Activated T-cell treated with anti-CD3 and anti-CD28 coated beads, Interleukin-2, amount 50 U/mL, for 24 hours (primary cell): ENCODE data around the gene TFCP2.
A peak's percentile ranks its signal among the peaks of the same experiment; 100 is the strongest.

Source experiments
- DNase-seq: peaks from one replicate; pipeline ENCODE4 v3.0.0-alpha.2; 2020
- H3K27ac Mint-ChIP-seq: 2 replicates; pipeline ENCODE4 v1.8.0; 2020; ENCODE audit warnings: mild to moderate bottlenecking, mixed read lengths
- H3K27me3 Mint-ChIP-seq: 2 replicates; pipeline ENCODE4 v1.8.0; 2020; ENCODE audit warnings: mixed read lengths
- H3K36me3 Mint-ChIP-seq: 2 replicates; pipeline ENCODE4 v1.8.0; 2020; ENCODE audit warnings: low read depth, mixed read lengths
- H3K4me1 Mint-ChIP-seq: 2 replicates; pipeline ENCODE4 v1.8.0; 2020; ENCODE audit warnings: low read depth, mixed read lengths
- H3K4me3 Mint-ChIP-seq: 2 replicates; pipeline ENCODE4 v1.8.0; 2020; ENCODE audit warnings: mild to moderate bottlenecking, moderate library complexity, mixed read lengths
- H3K9me3 Mint-ChIP-seq: 2 replicates; pipeline ENCODE4 v1.8.0; 2020; ENCODE audit warnings: mixed read lengths

TFCP2 gene

DNA sequence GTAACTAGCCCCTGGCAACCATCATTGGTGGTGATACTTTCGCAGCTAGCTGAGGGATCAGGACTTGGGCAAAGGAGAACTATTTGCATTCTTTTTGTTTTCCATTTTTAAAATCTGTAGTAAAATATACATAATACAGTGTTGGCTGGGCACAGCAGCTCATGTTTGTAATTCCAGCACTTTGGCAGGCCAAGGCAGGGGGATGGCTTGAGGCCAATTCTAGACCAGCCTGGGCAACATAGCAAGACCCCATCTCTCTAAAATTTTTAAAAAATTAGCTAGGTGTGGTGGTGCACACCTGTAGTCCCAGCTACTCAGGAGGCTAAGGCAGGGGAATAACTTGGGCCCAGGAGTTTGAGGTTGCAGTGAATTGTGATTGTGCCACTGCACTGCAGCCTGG lies 20.0 kb downstream of the TFCP2 start:
- Mint-ChIP-seq H3K36me3 (peaks cover 11% of the 10 kb centered on the region), H3K4me1 (peaks cover 25% of the 10 kb centered on the region), H3K27me3 (no peaks in the 10 kb centered on the region), H3K4me3 (no peak overlapping the region), H3K27ac (no peak overlapping the region), H3K9me3 (no peaks in the 10 kb centered on the region)
- no peak for DNase-seq

DNA sequence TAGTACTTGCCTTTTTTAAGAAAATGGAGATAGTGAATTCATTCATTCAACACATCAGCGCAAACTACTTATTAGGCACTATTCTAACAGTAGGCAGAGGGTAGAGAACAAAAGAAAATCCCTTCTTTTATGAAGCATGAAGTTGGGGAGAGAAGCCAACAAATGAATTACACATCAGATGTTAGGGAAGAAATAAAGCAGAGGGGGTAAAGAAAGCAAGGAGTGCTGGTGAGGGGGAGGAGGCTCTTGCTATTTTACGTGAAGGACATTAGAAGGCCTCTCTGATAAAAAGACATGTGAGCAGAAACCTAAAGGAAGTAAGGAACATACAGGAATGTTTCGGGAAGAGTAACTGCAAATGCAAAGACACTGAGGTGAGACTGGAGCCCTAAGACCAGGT lies 22.2 kb downstream of the TFCP2 start:
- no peak for DNase-seq
- Mint-ChIP-seq H3K4me3 (no peak overlapping the region), H3K36me3 (peaks cover 6% of the 10 kb centered on the region), H3K9me3 (no peaks in the 10 kb centered on the region), H3K27ac (no peak overlapping the region), H3K4me1 (peaks cover 32% of the 10 kb centered on the region), H3K27me3 (no peaks in the 10 kb centered on the region)

DNA sequence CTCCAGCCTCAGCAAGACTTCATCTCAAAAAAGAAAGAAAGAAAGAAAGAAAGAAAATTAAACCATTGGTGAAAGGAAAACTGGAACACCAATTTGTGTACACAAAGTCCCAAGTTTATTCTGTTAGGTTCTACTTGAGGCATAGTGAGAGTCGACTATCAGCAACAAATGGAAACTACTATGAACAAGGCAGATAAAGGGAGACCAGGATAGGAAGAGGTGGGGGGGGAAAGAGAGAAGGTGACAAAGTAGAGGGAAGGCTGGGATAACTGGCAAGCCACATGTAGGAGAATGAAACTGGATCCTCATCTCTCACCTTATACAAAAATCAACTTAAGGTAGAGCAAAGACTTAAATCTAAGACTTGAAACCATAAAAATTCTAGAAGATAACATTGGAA lies 25.6 kb downstream of the TFCP2 start:
- no peaks in the 10 kb centered on the region for H3K27me3 Mint-ChIP-seq
- H3K4me1 Mint-ChIP-seq = peaks cover 27% of the 10 kb centered on the region
- peaks cover 22% of the 10 kb centered on the region for H3K36me3 Mint-ChIP-seq
- no peaks in the 10 kb centered on the region for H3K9me3 Mint-ChIP-seq
- DNase-seq = no peak
- H3K4me3 Mint-ChIP-seq = no peak overlapping the region
- no peak overlapping the region for H3K27ac Mint-ChIP-seq

DNA sequence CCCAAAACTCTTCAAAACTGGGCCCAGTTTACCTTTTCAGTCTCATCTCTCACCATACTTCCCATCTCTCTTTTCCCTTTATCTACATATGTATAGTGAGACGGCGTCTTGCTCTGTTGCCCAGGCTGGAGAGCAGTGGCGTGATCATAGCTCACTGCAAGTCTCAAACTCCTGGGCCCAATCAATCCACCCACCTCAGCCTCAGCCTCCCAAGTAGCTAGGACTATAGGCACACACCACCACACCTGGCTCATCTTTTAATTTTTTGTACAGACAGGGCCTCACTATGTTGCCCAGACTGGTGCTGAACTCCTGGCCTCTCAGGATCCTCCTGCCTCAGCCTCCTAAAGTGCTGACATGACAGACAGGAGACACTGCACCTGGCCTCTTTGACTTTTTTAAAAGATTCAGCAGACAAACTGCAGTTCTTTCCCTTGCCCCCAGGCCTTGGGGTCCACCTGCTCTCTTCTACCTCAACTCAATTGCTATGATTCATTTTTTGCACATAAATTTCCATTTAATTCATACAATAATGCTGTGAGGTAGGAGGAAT lies 33.6 kb downstream of the TFCP2 start:
- peaks cover 53% of the 10 kb centered on the region for H3K36me3 Mint-ChIP-seq
- no peaks in the 10 kb centered on the region for H3K9me3 Mint-ChIP-seq
- no peaks in the 10 kb centered on the region for H3K27me3 Mint-ChIP-seq
- H3K4me3 Mint-ChIP-seq = no peak overlapping the region
- peaks cover 1% of the 10 kb centered on the region for H3K4me1 Mint-ChIP-seq
- DNase-seq = no peak
- no peak overlapping the region for H3K27ac Mint-ChIP-seq

DNA sequence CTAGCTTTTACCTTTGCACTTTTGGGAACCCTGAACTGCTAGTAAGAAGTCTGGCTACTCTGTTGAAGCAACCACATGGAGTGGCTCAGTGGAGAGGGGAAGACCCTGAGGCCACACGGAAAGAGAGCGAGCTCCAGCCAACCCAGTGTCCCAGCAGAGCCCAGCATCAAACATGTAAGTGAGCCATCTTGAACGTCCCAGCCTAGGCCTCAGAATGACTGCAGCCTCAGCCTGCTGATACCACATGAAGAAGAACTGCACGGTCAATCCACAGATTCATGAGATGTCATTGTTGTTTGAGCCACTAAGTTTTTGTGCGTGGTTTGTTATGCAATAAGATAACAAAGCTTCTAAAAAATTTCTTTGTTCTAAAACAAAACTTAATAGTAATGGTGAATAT lies 40.2 kb downstream of the TFCP2 start:
- Mint-ChIP-seq H3K36me3 (peaks cover 37% of the 10 kb centered on the region), H3K4me3 (no peak overlapping the region), H3K9me3 (no peaks in the 10 kb centered on the region), H3K4me1 (peaks cover 7% of the 10 kb centered on the region), H3K27ac (peak overlapping the region; percentile 33), H3K27me3 (no peaks in the 10 kb centered on the region)
- DNase-seq = no peak

DNA sequence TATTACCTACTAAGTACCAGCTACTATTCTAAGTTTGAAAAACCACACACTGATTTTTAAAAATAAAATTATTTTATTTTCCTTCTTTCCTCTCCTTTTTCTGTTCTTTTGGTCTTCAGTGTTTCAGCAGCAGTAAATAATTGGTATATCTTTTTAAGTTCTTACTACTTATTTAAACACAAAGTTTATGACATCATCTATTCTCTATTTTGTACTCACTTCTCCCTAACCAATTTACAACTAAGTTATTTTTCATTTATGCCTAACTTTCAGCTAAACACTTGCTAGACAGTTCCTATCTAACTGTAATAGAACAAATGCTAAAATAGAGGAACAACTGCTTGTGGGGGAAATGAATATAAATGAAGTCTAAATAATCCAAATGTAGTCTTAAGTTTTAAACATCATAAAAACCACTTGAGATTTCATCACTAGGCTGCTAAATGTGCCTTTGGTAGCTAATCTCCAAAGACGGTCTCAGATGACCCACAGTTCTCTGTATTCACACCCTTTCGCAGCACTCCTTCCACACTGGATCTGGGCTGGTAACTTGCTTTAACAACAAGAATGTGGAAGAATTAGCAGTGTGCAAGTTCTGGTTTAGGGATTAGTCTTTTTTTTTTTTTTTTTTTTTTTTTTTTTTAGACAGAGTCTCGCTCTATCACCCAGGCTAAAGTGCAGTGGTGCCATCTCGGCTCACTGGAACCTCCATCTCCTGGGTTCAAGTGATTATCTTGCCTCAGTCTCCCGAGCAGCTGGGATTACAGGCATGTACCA lies 41.0 kb downstream of the TFCP2 start:
- no peak for DNase-seq
- no peaks in the 10 kb centered on the region for H3K27me3 Mint-ChIP-seq
- H3K27ac Mint-ChIP-seq = no peak overlapping the region
- no peak overlapping the region for H3K4me3 Mint-ChIP-seq
- H3K4me1 Mint-ChIP-seq = peaks cover 12% of the 10 kb centered on the region
- peaks cover 30% of the 10 kb centered on the region for H3K36me3 Mint-ChIP-seq
- no peaks in the 10 kb centered on the region for H3K9me3 Mint-ChIP-seq

DNA sequence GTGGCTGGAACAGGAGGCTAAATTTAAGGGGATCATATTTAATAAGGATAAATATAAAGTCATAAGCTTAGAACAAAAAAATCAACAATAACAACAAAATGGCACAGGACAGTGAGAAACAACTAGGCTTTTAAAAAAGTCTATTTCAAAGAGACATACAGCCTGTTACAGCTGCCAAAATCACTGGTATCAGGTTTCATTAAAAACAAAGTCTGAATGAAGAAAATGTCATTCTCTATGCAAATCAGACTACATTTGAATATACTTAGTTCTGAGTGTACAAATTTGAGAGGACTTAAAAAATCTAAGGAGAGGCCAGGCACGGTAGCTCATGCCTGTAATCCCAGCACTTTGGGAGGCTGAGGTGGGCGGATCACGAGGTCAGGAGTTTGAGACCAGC lies 44.0 kb downstream of the TFCP2 start:
- H3K4me3 Mint-ChIP-seq = no peak overlapping the region
- DNase-seq = no peak
- peaks cover 13% of the 10 kb centered on the region for H3K4me1 Mint-ChIP-seq
- no peaks in the 10 kb centered on the region for H3K27me3 Mint-ChIP-seq
- H3K9me3 Mint-ChIP-seq = no peaks in the 10 kb centered on the region
- peaks cover 40% of the 10 kb centered on the region for H3K36me3 Mint-ChIP-seq
- H3K27ac Mint-ChIP-seq = no peak overlapping the region

DNA sequence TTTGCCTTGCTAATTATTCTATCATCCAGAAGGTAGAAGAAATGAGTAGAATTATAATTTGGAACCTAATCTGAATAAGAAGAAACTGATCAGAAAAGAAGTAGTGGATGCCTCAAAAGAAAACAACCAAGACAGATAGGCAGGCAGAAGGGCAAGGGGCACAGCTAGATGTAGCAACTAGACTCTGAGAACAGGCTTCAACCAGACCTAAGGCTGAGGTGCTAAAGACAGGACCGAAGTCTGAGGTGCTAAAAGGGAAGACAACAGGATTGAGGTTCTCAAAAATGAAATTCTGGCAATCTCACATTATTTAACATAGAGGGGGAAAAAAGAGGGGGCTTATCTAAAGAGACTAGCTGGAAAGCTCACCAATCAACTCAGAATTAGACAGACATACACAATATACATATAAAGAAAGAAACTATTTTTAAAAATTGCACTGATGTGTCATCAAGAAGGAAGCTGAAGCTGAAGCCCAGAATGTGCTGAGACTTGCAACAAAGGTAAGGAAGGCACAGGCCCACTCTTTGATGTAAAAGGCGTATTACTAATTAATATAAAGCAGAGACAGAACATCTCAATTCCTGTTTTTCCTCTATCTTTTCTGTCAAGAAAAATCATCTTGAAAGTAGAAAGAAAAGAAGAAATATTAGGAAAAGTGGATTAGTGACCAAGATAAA lies 45.7 kb downstream of the TFCP2 start:
- no peak for DNase-seq
- H3K36me3 Mint-ChIP-seq = peaks cover 32% of the 10 kb centered on the region
- no peak overlapping the region for H3K4me3 Mint-ChIP-seq
- no peak overlapping the region for H3K27ac Mint-ChIP-seq
- peaks cover 9% of the 10 kb centered on the region for H3K4me1 Mint-ChIP-seq
- H3K9me3 Mint-ChIP-seq = no peaks in the 10 kb centered on the region
- no peaks in the 10 kb centered on the region for H3K27me3 Mint-ChIP-seq

DNA sequence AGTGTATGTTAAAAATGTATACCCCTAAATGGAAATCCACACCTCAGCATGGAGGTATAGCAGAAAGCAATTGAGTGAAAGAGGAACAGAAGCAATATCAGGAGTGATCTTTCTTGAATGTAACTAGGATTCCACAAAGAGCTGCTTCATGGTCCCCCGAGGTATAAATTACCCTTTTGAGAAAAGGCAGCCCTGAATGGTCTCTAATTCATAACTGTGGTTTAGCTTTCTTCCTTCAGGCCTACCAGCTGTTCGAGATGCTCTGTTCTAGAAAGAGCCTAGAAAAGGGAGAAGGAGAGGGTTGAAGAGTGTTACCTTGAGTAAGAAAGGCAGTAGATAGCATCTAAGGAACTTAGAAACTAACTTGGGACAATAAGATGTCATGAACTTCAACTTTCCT lies 46.6 kb downstream of the TFCP2 start:
- no peak for DNase-seq
- Mint-ChIP-seq H3K27ac (no peak overlapping the region), H3K9me3 (no peaks in the 10 kb centered on the region), H3K4me3 (no peak overlapping the region), H3K4me1 (peaks cover 6% of the 10 kb centered on the region), H3K27me3 (no peaks in the 10 kb centered on the region), H3K36me3 (peaks cover 30% of the 10 kb centered on the region)

DNA sequence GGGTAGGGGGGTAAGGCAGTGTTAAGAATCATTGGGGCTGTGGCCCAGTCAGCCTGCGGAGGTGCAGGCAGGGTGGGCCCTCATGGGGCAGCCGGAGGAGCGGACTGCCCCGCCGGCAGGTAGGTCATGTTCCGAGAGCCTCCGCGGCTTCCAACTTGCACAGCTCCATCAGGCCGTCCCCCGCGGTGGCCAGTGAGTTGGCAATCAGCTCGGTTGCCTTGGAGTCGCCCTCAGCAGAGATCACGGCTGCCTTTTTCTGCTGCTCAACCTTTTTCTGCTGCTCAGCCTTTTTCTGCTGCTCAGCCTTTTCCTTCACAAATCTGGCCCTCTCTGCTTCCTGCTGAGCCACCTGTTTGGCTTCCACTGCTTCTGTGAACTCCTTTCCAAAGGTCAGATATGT lies 48.4 kb downstream of the TFCP2 start:
- H3K27me3 Mint-ChIP-seq = no peaks in the 10 kb centered on the region
- no peak for DNase-seq
- H3K4me1 Mint-ChIP-seq = peaks cover 6% of the 10 kb centered on the region
- no peak overlapping the region for H3K4me3 Mint-ChIP-seq
- H3K27ac Mint-ChIP-seq = no peak overlapping the region
- H3K36me3 Mint-ChIP-seq = peaks cover 32% of the 10 kb centered on the region
- no peaks in the 10 kb centered on the region for H3K9me3 Mint-ChIP-seq

DNA sequence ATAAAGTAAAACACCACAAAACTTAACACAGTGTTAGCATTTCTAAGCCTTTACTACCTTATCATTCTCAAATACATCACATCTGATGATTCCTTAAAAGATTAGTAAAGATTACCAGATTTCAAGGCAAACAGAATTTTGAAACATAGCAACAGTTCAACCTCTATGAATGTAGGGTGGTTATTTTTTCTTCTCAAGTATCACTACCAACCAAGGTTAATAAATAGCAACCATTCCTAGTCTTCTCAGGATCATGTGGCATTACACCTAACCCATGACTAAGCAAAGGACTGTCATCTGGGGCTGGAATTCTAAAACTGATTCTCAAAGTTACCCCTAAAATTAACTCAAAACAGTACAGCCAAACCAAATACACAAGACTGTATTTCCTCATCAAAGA lies 50.1 kb downstream of the TFCP2 start:
- no peak overlapping the region for H3K27ac Mint-ChIP-seq
- peaks cover 37% of the 10 kb centered on the region for H3K36me3 Mint-ChIP-seq
- H3K4me1 Mint-ChIP-seq = peaks cover 13% of the 10 kb centered on the region
- DNase-seq = no peak
- H3K27me3 Mint-ChIP-seq = no peaks in the 10 kb centered on the region
- no peaks in the 10 kb centered on the region for H3K9me3 Mint-ChIP-seq
- H3K4me3 Mint-ChIP-seq = no peak overlapping the region

DNA sequence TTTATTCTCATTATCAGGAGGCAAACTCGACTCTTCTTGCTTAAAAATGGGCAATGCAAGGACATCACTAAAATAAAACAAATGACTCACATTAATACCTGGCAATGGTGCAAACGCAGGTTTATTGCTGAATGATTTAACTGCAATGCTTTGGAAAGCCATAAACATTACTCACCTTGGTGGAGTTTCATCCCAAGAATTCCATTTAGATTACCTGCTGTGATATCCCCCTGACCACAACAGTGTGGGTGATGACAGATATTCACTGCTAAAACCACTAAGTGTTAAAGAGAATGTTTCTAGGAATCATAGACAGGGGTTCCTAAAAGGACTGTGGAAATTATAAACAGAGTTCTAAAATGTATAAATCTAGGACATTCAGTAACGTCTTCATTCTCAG lies 54.2 kb downstream of the TFCP2 start:
- Mint-ChIP-seq H3K27me3 (no peaks in the 10 kb centered on the region), H3K27ac (no peak overlapping the region), H3K9me3 (no peaks in the 10 kb centered on the region), H3K4me1 (peaks cover 7% of the 10 kb centered on the region), H3K36me3 (peaks cover 49% of the 10 kb centered on the region), H3K4me3 (no peak overlapping the region)
- DNase-seq = no peak

DNA sequence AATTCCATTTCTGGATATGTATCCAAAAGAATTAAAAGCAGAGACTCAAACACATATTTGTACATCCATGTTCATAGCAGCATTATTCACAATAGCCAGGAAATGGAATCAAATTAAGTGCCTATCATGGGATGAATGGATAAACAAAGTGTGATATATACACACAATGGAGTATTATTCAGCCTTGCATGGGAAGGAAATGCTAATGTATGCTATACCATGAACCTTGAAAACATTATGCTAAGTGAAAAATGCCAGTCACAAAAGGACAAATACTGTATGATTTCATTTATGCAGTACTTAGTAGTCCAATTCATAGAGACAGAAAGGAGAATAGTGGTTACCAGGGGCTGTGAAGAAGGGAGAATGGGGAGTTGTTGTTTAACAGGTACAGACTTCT lies 57.4 kb downstream of the TFCP2 start:
- H3K9me3 Mint-ChIP-seq = no peaks in the 10 kb centered on the region
- H3K4me1 Mint-ChIP-seq = peaks cover 7% of the 10 kb centered on the region
- no peaks in the 10 kb centered on the region for H3K27me3 Mint-ChIP-seq
- no peak overlapping the region for H3K27ac Mint-ChIP-seq
- H3K4me3 Mint-ChIP-seq = no peak overlapping the region
- H3K36me3 Mint-ChIP-seq = peaks cover 72% of the 10 kb centered on the region
- no peak for DNase-seq

DNA sequence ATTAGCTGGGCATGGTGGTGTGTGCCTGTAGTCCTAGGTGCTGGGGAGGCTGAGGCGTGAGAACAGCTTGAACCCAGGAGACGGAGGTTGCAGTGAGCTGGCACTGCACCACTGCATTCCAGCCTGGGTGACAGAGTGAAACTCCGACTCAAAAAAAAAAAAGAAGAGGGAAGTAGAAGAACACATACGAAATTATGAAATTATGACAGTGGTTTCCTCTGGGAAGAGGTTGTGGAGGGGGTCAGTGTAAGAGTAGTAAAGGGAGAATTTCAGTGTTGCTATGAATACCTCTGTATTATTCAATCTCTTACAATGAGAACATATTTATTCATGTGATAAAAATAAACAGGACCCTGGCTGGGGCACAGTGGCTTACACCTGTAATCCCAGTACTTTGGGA lies 64.8 kb downstream of the TFCP2 start:
- H3K27ac Mint-ChIP-seq = peak overlapping the region; percentile 26
- H3K36me3 Mint-ChIP-seq = peaks cover 83% of the 10 kb centered on the region

DNA sequence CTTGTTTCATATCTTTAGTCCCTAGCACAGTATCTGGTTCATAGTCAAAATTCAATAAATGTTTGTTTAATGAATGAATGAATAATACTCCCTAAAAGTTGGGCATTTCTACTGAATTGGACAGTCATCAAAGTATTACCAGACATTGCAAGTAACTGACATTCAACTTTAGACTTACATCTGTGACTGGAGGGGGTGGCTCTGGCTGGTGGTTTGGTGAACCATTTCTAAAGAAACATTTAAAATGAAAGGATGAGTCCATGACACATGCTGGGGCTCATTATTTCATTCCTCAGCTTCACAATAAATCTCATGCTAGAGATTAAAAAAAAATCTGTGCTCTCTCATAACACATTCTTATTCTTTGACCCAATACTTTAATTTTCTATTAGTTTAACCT lies 69.0 kb downstream of the TFCP2 start:
- no peak overlapping the region for H3K4me3 Mint-ChIP-seq
- H3K36me3 Mint-ChIP-seq = peaks cover 87% of the 10 kb centered on the region
- peak overlapping the region; percentile 60 for H3K27ac Mint-ChIP-seq
- no peaks in the 10 kb centered on the region for H3K27me3 Mint-ChIP-seq
- H3K9me3 Mint-ChIP-seq = no peaks in the 10 kb centered on the region
- peaks cover 8% of the 10 kb centered on the region for H3K4me1 Mint-ChIP-seq
- no peak for DNase-seq

More for the DNA sequence above, 64.8 kb downstream of the TFCP2 start:
- Mint-ChIP-seq H3K9me3 (no peaks in the 10 kb centered on the region), H3K4me3 (no peak overlapping the region), H3K27me3 (no peaks in the 10 kb centered on the region), H3K4me1 (peaks cover 8% of the 10 kb centered on the region)
- no peak for DNase-seq
